Measurements from ENCODE around the gene UHRF2. TPM values are rescaled to one million over a fixed set of nuclear protein-coding genes. Genes with fewer than 3 reads are reported as not detected.

Gene UHRF2
- total RNA-seq, 1 experiment from 2014 or later: 40.6 TPM

- Histone ChIP-seq H3K79me2 (ENCODE audit: insufficient read depth, low read length) (no peaks in the 10 kb centered on the region), H3K9ac (ENCODE audit: low read length) (no peak overlapping the region), H3K36me3 (ENCODE audit: control insufficient read depth in 1 of 2, insufficient read depth in 2 of 2, low read length in 2 of 2) (no peaks in the 10 kb centered on the region), H3K4me1 (ENCODE audit: control insufficient read depth in 1 of 2, insufficient read depth in 2 of 2, low read length in 2 of 2) (no peaks in the 10 kb centered on the region), H3K9me2 (ENCODE audit: insufficient read depth) (no peaks in the 10 kb centered on the region), H4K20me1 (ENCODE audit: insufficient read depth) (no peaks in the 10 kb centered on the region), H2AFZ (ENCODE audit: low read depth, low read length, poor library complexity, severe bottlenecking) (no peak overlapping the region), H3K9me3 (ENCODE audit: control insufficient read depth in 1 of 2, insufficient read depth in 1 of 2, low read depth in 1 of 2, low read length in 2 of 2) (no peaks in the 10 kb centered on the region), H3K27ac (ENCODE audit: low read depth, low read length) (no peak overlapping the region), H3K4me2 (ENCODE audit: low read length) (no peak overlapping the region), H3K27me3 (ENCODE audit: insufficient read depth, low read length) (no peaks in the 10 kb centered on the region), H3K4me3 (replicated peaks in 1 of 2; ENCODE audit: low read depth in 1 of 2, low read length in 2 of 2) (no peak overlapping the region)
- no peak for TF ChIP-seq EGR1 (IDR thresholded peaks at IDR 0.05; ENCODE audit: low read depth)
- ChIA-PET RAD21 (ENCODE audit: low non-redundant PET in 1 of 2, low total read pairs in 2 of 2, uncharacterized antibody in 2 of 2, unreplicated experiment in 2 of 2) (no interaction called here), CTCF (no interaction called here), POLR2A (no interaction called here)
- BruUV-seq (replicated peaks): no TSS peak
- intact Hi-C loops (cut with micrococcal nuclease): no loop called here
- DNase-seq (ENCODE audit: low read depth, low spot score): no peak
- ATAC-seq: no peak
Observed at GRCh38 chr9:6512085-6512657, 99.2 kb downstream of the UHRF2 start.

GRCh38 chr9:6522263-6522662, 109.3 kb downstream of the UHRF2 start:
- Histone ChIP-seq H3K36me3 (ENCODE audit: control insufficient read depth in 1 of 2, insufficient read depth in 2 of 2, low read length in 2 of 2) (no peaks in the 10 kb centered on the region), H3K4me1 (ENCODE audit: control insufficient read depth in 1 of 2, insufficient read depth in 2 of 2, low read length in 2 of 2) (no peaks in the 10 kb centered on the region), H4K20me1 (ENCODE audit: insufficient read depth) (no peaks in the 10 kb centered on the region), H3K79me2 (ENCODE audit: insufficient read depth, low read length) (no peaks in the 10 kb centered on the region), H3K9me2 (ENCODE audit: insufficient read depth) (no peaks in the 10 kb centered on the region), H3K27ac (ENCODE audit: low read depth, low read length) (no peak overlapping the region), H3K4me3 (replicated peaks in 1 of 2; ENCODE audit: low read depth in 1 of 2, low read length in 2 of 2) (no peak overlapping the region), H3K9ac (ENCODE audit: low read length) (no peak overlapping the region), H3K9me3 (ENCODE audit: control insufficient read depth in 1 of 2, insufficient read depth in 1 of 2, low read depth in 1 of 2, low read length in 2 of 2) (no peaks in the 10 kb centered on the region), H2AFZ (ENCODE audit: low read depth, low read length, poor library complexity, severe bottlenecking) (no peak overlapping the region), H3K4me2 (ENCODE audit: low read length) (no peak overlapping the region), H3K27me3 (ENCODE audit: insufficient read depth, low read length) (no peaks in the 10 kb centered on the region)
- ATAC-seq: no peak
- ChIA-PET POLR2A (no interaction called here), CTCF (no interaction called here), RAD21 (ENCODE audit: low non-redundant PET in 1 of 2, low total read pairs in 2 of 2, uncharacterized antibody in 2 of 2, unreplicated experiment in 2 of 2) (no interaction called here)
- DNase-seq (ENCODE audit: low read depth, low spot score): no peak
- intact Hi-C loops (cut with micrococcal nuclease): no loop called here
- BruUV-seq (replicated peaks): no TSS peak
- no peak for TF ChIP-seq JUND (IDR thresholded peaks at IDR 0.05)
